ENCODE results near the gene CISTR.
A peak's percentile ranks its signal among the peaks of the same experiment; 100 is the strongest.
"Not testable (repeated sequence)": the region's sequence is repeated elsewhere in the genome, so short reads cannot be mapped to it uniquely, and the experiment has no call there.

The CISTR gene

GRCh38 chr12:53751336-53752191 is at the start of gene CISTR:
Gene CISTR (minus strand): TSS chr12:53751979.
- peak in 1 of 4 experiments; percentile 14 for DNase-seq

GRCh38 chr12:53798575-53798974 is 46.8 kb upstream of the CISTR start:
- DNase-seq, result no peak

- DNase-seq, result no peak
Measured at GRCh38 chr12:53795927-53796326, 44.1 kb upstream of the CISTR start.

GRCh38 chr12:53793221-53793620 is 41.4 kb upstream of the CISTR start:
- DNase-seq, result no peak

GRCh38 chr12:53791735-53792326 is 40.1 kb upstream of the CISTR start:
- DNase-seq, result peak in 3 of 4 experiments; percentile 5 to 33 (median 7)

- DNase-seq, result no peak
Measured at GRCh38 chr12:53789570-53789969, 37.8 kb upstream of the CISTR start.

GRCh38 chr12:53788892-53789291 is 37.1 kb upstream of the CISTR start:
- no peak for DNase-seq

GRCh38 chr12:53786411-53786810 is 34.6 kb upstream of the CISTR start:
- no peak for DNase-seq

GRCh38 chr12:53785161-53785560 is 33.4 kb upstream of the CISTR start:
- no peak for DNase-seq

- DNase-seq, result no peak
Measured at GRCh38 chr12:53782093-53782703, 30.4 kb upstream of the CISTR start.

GRCh38 chr12:53781228-53781801 is 29.5 kb upstream of the CISTR start:
- DNase-seq, result no peak

- no peak for DNase-seq
Measured at GRCh38 chr12:53780323-53780722, 28.5 kb upstream of the CISTR start.

- not testable (repeated sequence) for DNase-seq
Measured at GRCh38 chr12:53779679-53780078, 27.9 kb upstream of the CISTR start.

GRCh38 chr12:53777936-53778644 is 26.3 kb upstream of the CISTR start:
- DNase-seq, result no peak

- no peak for DNase-seq
Measured at GRCh38 chr12:53777412-53777811, 25.6 kb upstream of the CISTR start.

GRCh38 chr12:53776872-53777271 is 25.1 kb upstream of the CISTR start:
- no peak for DNase-seq

GRCh38 chr12:53775478-53776145 is 23.8 kb upstream of the CISTR start:
- DNase-seq, result no peak

- no peak for DNase-seq
Measured at GRCh38 chr12:53770281-53770680, 18.5 kb upstream of the CISTR start.

- no peak for DNase-seq
Measured at GRCh38 chr12:53768976-53769375, 17.2 kb upstream of the CISTR start.

GRCh38 chr12:53766881-53767280 is 15.1 kb upstream of the CISTR start:
- no peak for DNase-seq

- no peak for DNase-seq
Measured at GRCh38 chr12:53765891-53766290, 14.1 kb upstream of the CISTR start.

GRCh38 chr12:53764615-53765014 is 12.8 kb upstream of the CISTR start:
- DNase-seq, result no peak
